OCI-LY1 (cell line): Measurements from ENCODE around the gene STX2.

Experiments used
- H2AFZ ChIP-seq: fragments of 200-600 bp; sonication (generic), shearing (Covaris generic); 2 replicates; pipeline ENCODE4 v1.6.0; 2014; ENCODE audit warnings: antibody characterized with exemption, mild to moderate bottlenecking, low read length
- H3F3A ChIP-seq: fragments of 200-600 bp; sonication (generic), shearing (Covaris generic); 2 replicates; pipeline ENCODE4 v1.6.0; 2014; ENCODE audit warnings: mild to moderate bottlenecking, antibody characterized with exemption, low read length, moderate library complexity; ENCODE audit not compliant: insufficient read depth
- H3K27ac ChIP-seq: fragments of 200-600 bp; sonication (generic); 2 replicates; pipeline ENCODE4 v1.5.1; 2014; ENCODE audit warnings: low read length, mixed run types, mild to moderate bottlenecking, low read depth; ENCODE audit not compliant: poor library complexity, severe bottlenecking
- H3K27me3 ChIP-seq: fragments of 200-600 bp; sonication (generic); 2 replicates; pipeline ENCODE4 v1.6.0; 2014; ENCODE audit warnings: antibody characterized with exemption, mild to moderate bottlenecking, low read length, moderate library complexity; ENCODE audit not compliant: insufficient read depth
- H3K36me3 ChIP-seq: fragments of 200-600 bp; sonication (generic); 2 replicates; pipeline ENCODE4 v1.6.1; 2014; ENCODE audit warnings: mild to moderate bottlenecking, antibody characterized with exemption, low read length, moderate library complexity, mixed read lengths; ENCODE audit not compliant: insufficient read depth
- H3K4me1 ChIP-seq: fragments of 200-600 bp; sonication (generic); 2 replicates; pipeline ENCODE4 v1.5.1; 2014; ENCODE audit warnings: mild to moderate bottlenecking, low read length, moderate library complexity; ENCODE audit not compliant: insufficient read depth, severe bottlenecking
- H3K4me2 ChIP-seq: fragments of 200-600 bp; sonication (generic), shearing (Covaris generic); 2 replicates; pipeline ENCODE4 v1.6.1; 2014; ENCODE audit warnings: low read length
- H3K4me3 ChIP-seq: fragments of 200-600 bp; sonication (generic); 2 replicates; pipeline ENCODE4 v1.5.1; 2014; ENCODE audit warnings: low read length, low read depth, mild to moderate bottlenecking, mixed read lengths; ENCODE audit not compliant: poor library complexity, severe bottlenecking
- H3K79me2 ChIP-seq: fragments of 200-600 bp; shearing (Covaris generic); 2 replicates; pipeline ENCODE4 v1.6.1; 2016; ENCODE audit warnings: mixed run types, low read length, mixed read lengths; ENCODE audit not compliant: insufficient read depth
- H3K9ac ChIP-seq: fragments of 200-600 bp; sonication (generic), shearing (Covaris generic); 2 replicates; pipeline ENCODE4 v1.6.1; 2014; ENCODE audit warnings: mild to moderate bottlenecking, low read length, mixed read lengths
- H3K9me2 ChIP-seq: fragments of 200-600 bp; sonication (generic), shearing (Covaris generic); 2 replicates; pipeline ENCODE4 v1.6.1; 2014; ENCODE audit warnings: low read depth, mild to moderate bottlenecking, low read length, mixed read lengths
- H3K9me3 ChIP-seq: fragments of 200-600 bp; shearing (Covaris generic); 2 replicates; pipeline ENCODE4 v1.6.1; 2014; ENCODE audit warnings: low read length, mixed read lengths
- H4K20me1 ChIP-seq: fragments of 200-600 bp; sonication (generic), shearing (Covaris generic); 2 replicates; pipeline ENCODE4 v1.6.0; 2016; ENCODE audit warnings: mild to moderate bottlenecking, low read length; ENCODE audit not compliant: insufficient read depth
- EZH2 ChIP-seq: fragments of 200-600 bp; sonication (generic), shearing (Covaris generic); IDR thresholded peaks from 2 replicates; pipeline ENCODE4 v1.8.0; 2017; ENCODE audit warnings: borderline replicate concordance, mixed run types, mild to moderate bottlenecking, antibody characterized with exemption, low read length, moderate library complexity, mixed read lengths
- TF ChIP-seq, protein P1 (sequence below): fragments of 200-600 bp; sonication (generic), shearing (Covaris generic); IDR thresholded peaks from 2 replicates; pipeline ENCODE4 v1.5.1; 2017; ENCODE audit warnings: mild to moderate bottlenecking, antibody characterized with exemption, low read length, moderate library complexity, mixed read lengths

The STX2 gene

DNA sequence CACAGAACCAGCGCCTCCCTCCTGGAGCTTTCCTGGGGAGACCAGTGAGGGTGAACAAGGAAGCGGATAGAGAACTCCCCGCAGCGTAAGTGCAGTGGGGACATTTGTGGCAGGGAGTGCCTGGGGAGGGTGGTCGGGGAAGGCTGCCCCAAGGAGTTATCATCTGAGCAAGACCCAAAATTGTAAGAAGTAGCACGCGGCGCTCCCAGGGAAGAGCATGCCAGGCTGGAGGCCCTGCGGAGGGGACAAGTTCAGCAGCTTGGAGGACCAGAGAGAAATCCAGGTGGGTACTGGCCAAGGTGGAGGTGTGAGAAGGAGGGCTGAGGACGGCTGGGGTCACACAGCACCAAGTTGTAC lies 76.8 kb downstream of the STX2 start:
- no peaks in the 10 kb centered on the region for H3K9me3 ChIP-seq
- H4K20me1 ChIP-seq = no peaks in the 10 kb centered on the region
- peaks cover 4% of the 10 kb centered on the region for H3K4me1 ChIP-seq
- no peaks in the 10 kb centered on the region for H3K27me3 ChIP-seq
- no peak overlapping the region for H3K4me3 ChIP-seq
- no peak overlapping the region for H3K27ac ChIP-seq
- H3K79me2 ChIP-seq = no peaks in the 10 kb centered on the region
- H2AFZ ChIP-seq = no peak overlapping the region
- no peaks in the 10 kb centered on the region for H3F3A ChIP-seq
- H3K9ac ChIP-seq = no peak overlapping the region
- H3K4me2 ChIP-seq = peak overlapping the region; percentile 50; the same call in 1 of the 2 replicates
- no peaks in the 10 kb centered on the region for H3K36me3 ChIP-seq
- TF ChIP-seq, protein P1, sequence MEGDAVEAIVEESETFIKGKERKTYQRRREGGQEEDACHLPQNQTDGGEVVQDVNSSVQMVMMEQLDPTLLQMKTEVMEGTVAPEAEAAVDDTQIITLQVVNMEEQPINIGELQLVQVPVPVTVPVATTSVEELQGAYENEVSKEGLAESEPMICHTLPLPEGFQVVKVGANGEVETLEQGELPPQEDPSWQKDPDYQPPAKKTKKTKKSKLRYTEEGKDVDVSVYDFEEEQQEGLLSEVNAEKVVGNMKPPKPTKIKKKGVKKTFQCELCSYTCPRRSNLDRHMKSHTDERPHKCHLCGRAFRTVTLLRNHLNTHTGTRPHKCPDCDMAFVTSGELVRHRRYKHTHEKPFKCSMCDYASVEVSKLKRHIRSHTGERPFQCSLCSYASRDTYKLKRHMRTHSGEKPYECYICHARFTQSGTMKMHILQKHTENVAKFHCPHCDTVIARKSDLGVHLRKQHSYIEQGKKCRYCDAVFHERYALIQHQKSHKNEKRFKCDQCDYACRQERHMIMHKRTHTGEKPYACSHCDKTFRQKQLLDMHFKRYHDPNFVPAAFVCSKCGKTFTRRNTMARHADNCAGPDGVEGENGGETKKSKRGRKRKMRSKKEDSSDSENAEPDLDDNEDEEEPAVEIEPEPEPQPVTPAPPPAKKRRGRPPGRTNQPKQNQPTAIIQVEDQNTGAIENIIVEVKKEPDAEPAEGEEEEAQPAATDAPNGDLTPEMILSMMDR = no peak
- TF ChIP-seq EZH2 = no peak
- H3K9me2 ChIP-seq = no peaks in the 10 kb centered on the region

DNA sequence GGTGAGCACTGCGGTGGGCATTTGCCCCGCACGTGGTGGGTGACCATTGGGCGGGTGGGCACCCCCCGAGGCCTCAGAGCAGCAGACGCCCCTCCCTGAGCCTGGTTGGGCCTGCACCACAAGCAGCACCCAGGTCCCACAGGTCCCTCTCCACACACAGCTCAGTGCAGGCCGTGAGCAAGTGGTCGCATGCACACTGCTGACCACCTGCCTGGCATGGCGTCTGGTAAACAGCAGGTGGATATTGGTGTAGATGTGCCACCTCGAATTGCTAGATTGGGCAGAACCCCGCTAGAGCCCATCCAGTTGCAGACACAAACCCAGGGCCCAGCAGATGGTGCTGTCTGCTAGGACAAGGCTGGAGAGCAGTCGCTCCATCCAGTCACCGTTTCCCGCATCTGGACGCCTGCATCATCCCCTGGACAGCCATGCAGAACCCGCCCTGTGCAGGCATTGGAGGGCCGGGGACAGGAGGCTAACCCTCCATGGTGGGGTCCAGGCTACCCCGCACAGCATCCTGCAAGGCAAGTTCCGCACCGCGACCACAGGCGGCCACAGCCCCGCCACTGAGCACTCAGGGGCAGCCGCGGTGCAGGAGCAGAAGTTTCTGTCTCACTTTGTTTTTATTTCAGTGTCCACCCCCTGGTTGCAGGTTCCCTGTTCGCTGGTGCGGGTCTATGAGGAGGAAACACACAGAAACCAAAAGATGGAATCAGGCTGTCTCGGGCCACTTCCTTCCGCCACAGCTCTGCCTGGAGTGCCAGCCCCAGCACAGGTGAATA lies 77.3 kb downstream of the STX2 start:
- no peak for TF ChIP-seq EZH2
- TF ChIP-seq, protein P1 = peak; percentile 66

DNA sequence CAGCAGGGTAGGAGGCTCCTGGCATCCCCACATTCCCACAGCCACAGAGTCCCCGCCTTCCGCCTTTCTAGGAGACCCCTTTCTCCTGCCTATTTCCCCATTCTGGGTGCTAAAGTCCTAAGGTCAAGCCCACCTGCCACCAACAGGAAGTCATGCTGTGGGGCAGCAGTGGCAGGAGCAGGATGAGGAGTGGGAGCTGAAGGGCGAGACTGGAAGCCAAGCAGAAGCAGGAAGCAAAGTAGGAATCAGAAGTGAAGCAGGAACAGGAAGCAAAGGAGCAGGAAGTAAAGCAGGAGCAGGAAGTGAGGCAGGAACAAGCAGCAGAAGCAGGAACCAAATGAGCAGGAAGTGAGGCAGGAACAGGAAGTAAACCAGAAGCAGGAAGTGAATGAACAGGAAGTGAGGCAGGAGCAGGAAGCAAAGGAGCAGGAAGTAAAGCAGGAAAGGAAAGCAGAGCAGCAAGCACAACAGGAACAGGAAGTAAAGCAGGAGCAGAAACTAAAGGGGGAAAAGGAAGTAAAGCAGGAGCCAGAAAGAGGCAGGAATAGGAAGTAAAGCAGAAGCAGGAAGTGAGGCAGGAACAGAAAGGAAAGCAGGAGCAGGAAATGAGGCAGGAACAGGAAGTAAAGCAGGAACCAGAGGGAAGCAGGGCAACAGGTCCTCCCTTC lies 84.7 kb downstream of the STX2 start:
- Histone ChIP-seq H3K4me1 (peaks cover 4% of the 10 kb centered on the region), H3K36me3 (no peaks in the 10 kb centered on the region; the same call in 1 of the 2 replicates), H3K9me3 (peaks cover 6% of the 10 kb centered on the region; the same call in 1 of the 2 replicates), H3K4me2 (peak overlapping the region; percentile 4; the same call in 1 of the 2 replicates), H3K9ac (no peak overlapping the region), H3K4me3 (peak overlapping the region; percentile 34), H3F3A (no peaks in the 10 kb centered on the region), H2AFZ (peak overlapping the region; percentile 66; the same call in 1 of the 2 replicates), H3K79me2 (no peaks in the 10 kb centered on the region), H4K20me1 (no peaks in the 10 kb centered on the region), H3K27me3 (no peaks in the 10 kb centered on the region), H3K27ac (peak overlapping the region; percentile 32), H3K9me2 (no peaks in the 10 kb centered on the region)
- no peak for TF ChIP-seq EZH2
- TF ChIP-seq, protein P1 = no peak

More for the DNA sequence above, 77.3 kb downstream of the STX2 start:
- Histone ChIP-seq H2AFZ (no peak overlapping the region), H3K36me3 (no peaks in the 10 kb centered on the region), H3K9ac (no peak overlapping the region), H3K4me3 (peak overlapping the region; percentile 32), H3K4me2 (peak overlapping the region; percentile 50; the same call in 1 of the 2 replicates), H3K27me3 (no peaks in the 10 kb centered on the region), H3F3A (no peaks in the 10 kb centered on the region), H3K9me3 (no peaks in the 10 kb centered on the region), H3K4me1 (peaks cover 4% of the 10 kb centered on the region), H4K20me1 (no peaks in the 10 kb centered on the region), H3K9me2 (no peaks in the 10 kb centered on the region), H3K27ac (no peak overlapping the region), H3K79me2 (no peaks in the 10 kb centered on the region)
